ENCODE measurements around the gene AHCTF1. TPM values are rescaled to one million over a fixed set of nuclear protein-coding genes. Genes with fewer than 3 reads are reported as not detected.

AHCTF1 gene
- total and polyA plus RNA-seq, 2 experiments from 2014 or later = 21.7 to 49.8 TPM

DNA sequence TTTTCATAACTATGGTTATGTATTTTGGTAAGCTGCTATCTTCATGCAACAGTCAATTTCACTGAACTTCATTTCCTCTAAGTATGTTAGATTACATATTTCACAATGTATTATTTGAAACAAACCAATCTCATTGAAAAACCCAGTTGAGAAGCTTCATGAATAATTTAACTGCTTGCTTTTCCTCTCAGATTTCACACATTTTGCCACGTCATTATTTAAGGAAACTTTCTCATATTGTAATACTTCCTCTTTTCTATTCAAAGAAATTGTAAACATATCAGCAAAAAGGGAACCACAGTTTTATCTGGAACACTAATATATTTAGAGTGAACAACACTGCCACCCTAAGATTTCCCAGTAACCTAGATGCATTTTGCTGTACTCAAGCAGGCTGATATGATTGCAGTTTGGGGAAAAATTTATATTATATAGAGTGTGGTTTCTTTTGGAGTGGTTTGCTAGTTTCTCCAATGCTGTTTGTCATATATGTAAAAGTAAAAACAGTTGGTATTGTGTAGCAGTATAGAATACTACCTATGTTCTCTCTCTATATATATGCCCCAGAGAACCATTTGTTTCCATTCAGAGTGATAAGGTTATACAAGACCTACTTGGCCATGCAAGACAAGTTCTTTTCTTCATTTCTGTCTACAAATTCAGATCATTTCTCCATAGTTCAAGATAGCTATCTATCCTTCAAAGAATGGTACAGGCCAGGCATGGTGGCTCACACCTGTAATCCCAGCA, 28.4 kb upstream of the AHCTF1 start:
- no peaks in the 10 kb centered on the region for H3K79me2 ChIP-seq (replicated peaks; ENCODE audit: insufficient read depth)
- no peak overlapping the region for H3K4me3 ChIP-seq
- DNase-seq (ENCODE audit: low spot score) (no peak), ATAC-seq (no peak)
- H2AFZ ChIP-seq = no peak overlapping the region
- Mint-ChIP-seq H3K9me3 (no peaks in the 10 kb centered on the region; the same call in 2 of the 3 replicates), H3K4me1 (no peaks in the 10 kb centered on the region), H3K4me3 (no peak overlapping the region), H3K36me3 (ENCODE audit: low read depth) (peaks cover 68% of the 10 kb centered on the region), H3K27ac (no peak overlapping the region), H3K27me3 (ENCODE audit: insufficient read depth, low read depth, poor library complexity) (peaks cover 6% of the 10 kb centered on the region)
- H4K20me1 ChIP-seq (replicated peaks; ENCODE audit: insufficient read depth) = peaks cover 6% of the 10 kb centered on the region; the same call in 1 of the 2 replicates
- H3K27ac ChIP-seq (ENCODE audit: low read depth) = no peak overlapping the region
- H3K36me3 ChIP-seq (ENCODE audit: insufficient read depth) = peaks cover 9% of the 10 kb centered on the region; the same call in 1 of the 2 replicates
- TF ChIP-seq, protein P1, sequence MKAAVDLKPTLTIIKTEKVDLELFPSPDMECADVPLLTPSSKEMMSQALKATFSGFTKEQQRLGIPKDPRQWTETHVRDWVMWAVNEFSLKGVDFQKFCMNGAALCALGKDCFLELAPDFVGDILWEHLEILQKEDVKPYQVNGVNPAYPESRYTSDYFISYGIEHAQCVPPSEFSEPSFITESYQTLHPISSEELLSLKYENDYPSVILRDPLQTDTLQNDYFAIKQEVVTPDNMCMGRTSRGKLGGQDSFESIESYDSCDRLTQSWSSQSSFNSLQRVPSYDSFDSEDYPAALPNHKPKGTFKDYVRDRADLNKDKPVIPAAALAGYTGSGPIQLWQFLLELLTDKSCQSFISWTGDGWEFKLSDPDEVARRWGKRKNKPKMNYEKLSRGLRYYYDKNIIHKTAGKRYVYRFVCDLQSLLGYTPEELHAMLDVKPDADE (IDR thresholded peaks at IDR 0.05) = no peak
- TF ChIP-seq STAT1 (IDR thresholded peaks at IDR 0.05; ENCODE audit: unreplicated experiment) = no peak
- TF ChIP-seq NANOG (IDR thresholded peaks at IDR 0.05; ENCODE audit: borderline replicate concordance) = no peak
- TF ChIP-seq CREB1 (CRISPR knock-in tag; IDR thresholded peaks at IDR 0.05; ENCODE audit: low read depth) = no peak
- TF ChIP-seq, protein P2, sequence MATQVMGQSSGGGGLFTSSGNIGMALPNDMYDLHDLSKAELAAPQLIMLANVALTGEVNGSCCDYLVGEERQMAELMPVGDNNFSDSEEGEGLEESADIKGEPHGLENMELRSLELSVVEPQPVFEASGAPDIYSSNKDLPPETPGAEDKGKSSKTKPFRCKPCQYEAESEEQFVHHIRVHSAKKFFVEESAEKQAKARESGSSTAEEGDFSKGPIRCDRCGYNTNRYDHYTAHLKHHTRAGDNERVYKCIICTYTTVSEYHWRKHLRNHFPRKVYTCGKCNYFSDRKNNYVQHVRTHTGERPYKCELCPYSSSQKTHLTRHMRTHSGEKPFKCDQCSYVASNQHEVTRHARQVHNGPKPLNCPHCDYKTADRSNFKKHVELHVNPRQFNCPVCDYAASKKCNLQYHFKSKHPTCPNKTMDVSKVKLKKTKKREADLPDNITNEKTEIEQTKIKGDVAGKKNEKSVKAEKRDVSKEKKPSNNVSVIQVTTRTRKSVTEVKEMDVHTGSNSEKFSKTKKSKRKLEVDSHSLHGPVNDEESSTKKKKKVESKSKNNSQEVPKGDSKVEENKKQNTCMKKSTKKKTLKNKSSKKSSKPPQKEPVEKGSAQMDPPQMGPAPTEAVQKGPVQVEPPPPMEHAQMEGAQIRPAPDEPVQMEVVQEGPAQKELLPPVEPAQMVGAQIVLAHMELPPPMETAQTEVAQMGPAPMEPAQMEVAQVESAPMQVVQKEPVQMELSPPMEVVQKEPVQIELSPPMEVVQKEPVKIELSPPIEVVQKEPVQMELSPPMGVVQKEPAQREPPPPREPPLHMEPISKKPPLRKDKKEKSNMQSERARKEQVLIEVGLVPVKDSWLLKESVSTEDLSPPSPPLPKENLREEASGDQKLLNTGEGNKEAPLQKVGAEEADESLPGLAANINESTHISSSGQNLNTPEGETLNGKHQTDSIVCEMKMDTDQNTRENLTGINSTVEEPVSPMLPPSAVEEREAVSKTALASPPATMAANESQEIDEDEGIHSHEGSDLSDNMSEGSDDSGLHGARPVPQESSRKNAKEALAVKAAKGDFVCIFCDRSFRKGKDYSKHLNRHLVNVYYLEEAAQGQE (IDR thresholded peaks at IDR 0.05; ENCODE audit: unreplicated experiment) = no peak
- no peak for TF ChIP-seq JUNB (IDR thresholded peaks at IDR 0.05; ENCODE audit: unreplicated experiment)
- H3K4me1 ChIP-seq (ENCODE audit: insufficient read depth) = no peaks in the 10 kb centered on the region
- H3K27me3 ChIP-seq (ENCODE audit: insufficient read depth) = no peaks in the 10 kb centered on the region
- no peak overlapping the region for H3K4me2 ChIP-seq
- H3K9me2 ChIP-seq (ENCODE audit: insufficient read depth) = no peaks in the 10 kb centered on the region
- H3F3A ChIP-seq (replicated peaks; ENCODE audit: low read depth) = no peaks in the 10 kb centered on the region

DNA sequence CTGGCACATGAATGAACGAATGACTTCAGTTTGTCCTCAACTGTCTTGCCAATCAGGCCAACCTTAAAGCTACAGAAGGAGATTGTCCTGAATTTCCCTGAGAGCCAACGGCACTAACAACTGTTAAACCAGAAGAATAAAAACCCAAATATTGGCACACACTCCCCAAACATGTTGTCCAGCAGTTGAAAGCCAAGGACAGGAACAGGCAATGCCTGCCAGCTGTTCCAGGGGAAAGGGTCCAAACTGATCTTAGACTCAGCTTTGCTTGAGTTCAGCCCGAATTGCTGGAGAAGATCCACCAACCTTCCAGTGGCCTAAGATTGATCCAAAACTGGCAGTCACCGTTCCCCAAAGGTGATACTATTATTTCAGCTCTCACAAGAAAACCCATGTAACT, 22.4 kb upstream of the AHCTF1 start:
- Histone ChIP-seq H3K4me1 (ENCODE audit: insufficient read depth) (peaks cover 12% of the 10 kb centered on the region), H3K4me2 (no peak overlapping the region), H3K9me2 (ENCODE audit: insufficient read depth) (no peaks in the 10 kb centered on the region), H3K4me3 (no peak overlapping the region), H2AFZ (no peak overlapping the region), H3K27ac (ENCODE audit: low read depth) (no peak overlapping the region), H3F3A (replicated peaks; ENCODE audit: low read depth) (no peaks in the 10 kb centered on the region), H3K79me2 (replicated peaks; ENCODE audit: insufficient read depth) (no peaks in the 10 kb centered on the region), H3K36me3 (ENCODE audit: insufficient read depth) (no peaks in the 10 kb centered on the region), H3K27me3 (ENCODE audit: insufficient read depth) (no peaks in the 10 kb centered on the region), H4K20me1 (replicated peaks; ENCODE audit: insufficient read depth) (no peaks in the 10 kb centered on the region)
- Mint-ChIP-seq H3K27ac (no peak overlapping the region), H3K9me3 (no peaks in the 10 kb centered on the region; the same call in 2 of the 3 replicates), H3K4me3 (no peak overlapping the region), H3K27me3 (ENCODE audit: insufficient read depth, low read depth, poor library complexity) (peaks cover 5% of the 10 kb centered on the region), H3K36me3 (ENCODE audit: low read depth) (peaks cover 43% of the 10 kb centered on the region), H3K4me1 (peaks cover 7% of the 10 kb centered on the region; the same call in 2 of the 3 replicates)
- no peak for ATAC-seq
- TF ChIP-seq CREB1 (CRISPR knock-in tag; IDR thresholded peaks at IDR 0.05; ENCODE audit: low read depth) = no peak
- TF ChIP-seq, protein P3, sequence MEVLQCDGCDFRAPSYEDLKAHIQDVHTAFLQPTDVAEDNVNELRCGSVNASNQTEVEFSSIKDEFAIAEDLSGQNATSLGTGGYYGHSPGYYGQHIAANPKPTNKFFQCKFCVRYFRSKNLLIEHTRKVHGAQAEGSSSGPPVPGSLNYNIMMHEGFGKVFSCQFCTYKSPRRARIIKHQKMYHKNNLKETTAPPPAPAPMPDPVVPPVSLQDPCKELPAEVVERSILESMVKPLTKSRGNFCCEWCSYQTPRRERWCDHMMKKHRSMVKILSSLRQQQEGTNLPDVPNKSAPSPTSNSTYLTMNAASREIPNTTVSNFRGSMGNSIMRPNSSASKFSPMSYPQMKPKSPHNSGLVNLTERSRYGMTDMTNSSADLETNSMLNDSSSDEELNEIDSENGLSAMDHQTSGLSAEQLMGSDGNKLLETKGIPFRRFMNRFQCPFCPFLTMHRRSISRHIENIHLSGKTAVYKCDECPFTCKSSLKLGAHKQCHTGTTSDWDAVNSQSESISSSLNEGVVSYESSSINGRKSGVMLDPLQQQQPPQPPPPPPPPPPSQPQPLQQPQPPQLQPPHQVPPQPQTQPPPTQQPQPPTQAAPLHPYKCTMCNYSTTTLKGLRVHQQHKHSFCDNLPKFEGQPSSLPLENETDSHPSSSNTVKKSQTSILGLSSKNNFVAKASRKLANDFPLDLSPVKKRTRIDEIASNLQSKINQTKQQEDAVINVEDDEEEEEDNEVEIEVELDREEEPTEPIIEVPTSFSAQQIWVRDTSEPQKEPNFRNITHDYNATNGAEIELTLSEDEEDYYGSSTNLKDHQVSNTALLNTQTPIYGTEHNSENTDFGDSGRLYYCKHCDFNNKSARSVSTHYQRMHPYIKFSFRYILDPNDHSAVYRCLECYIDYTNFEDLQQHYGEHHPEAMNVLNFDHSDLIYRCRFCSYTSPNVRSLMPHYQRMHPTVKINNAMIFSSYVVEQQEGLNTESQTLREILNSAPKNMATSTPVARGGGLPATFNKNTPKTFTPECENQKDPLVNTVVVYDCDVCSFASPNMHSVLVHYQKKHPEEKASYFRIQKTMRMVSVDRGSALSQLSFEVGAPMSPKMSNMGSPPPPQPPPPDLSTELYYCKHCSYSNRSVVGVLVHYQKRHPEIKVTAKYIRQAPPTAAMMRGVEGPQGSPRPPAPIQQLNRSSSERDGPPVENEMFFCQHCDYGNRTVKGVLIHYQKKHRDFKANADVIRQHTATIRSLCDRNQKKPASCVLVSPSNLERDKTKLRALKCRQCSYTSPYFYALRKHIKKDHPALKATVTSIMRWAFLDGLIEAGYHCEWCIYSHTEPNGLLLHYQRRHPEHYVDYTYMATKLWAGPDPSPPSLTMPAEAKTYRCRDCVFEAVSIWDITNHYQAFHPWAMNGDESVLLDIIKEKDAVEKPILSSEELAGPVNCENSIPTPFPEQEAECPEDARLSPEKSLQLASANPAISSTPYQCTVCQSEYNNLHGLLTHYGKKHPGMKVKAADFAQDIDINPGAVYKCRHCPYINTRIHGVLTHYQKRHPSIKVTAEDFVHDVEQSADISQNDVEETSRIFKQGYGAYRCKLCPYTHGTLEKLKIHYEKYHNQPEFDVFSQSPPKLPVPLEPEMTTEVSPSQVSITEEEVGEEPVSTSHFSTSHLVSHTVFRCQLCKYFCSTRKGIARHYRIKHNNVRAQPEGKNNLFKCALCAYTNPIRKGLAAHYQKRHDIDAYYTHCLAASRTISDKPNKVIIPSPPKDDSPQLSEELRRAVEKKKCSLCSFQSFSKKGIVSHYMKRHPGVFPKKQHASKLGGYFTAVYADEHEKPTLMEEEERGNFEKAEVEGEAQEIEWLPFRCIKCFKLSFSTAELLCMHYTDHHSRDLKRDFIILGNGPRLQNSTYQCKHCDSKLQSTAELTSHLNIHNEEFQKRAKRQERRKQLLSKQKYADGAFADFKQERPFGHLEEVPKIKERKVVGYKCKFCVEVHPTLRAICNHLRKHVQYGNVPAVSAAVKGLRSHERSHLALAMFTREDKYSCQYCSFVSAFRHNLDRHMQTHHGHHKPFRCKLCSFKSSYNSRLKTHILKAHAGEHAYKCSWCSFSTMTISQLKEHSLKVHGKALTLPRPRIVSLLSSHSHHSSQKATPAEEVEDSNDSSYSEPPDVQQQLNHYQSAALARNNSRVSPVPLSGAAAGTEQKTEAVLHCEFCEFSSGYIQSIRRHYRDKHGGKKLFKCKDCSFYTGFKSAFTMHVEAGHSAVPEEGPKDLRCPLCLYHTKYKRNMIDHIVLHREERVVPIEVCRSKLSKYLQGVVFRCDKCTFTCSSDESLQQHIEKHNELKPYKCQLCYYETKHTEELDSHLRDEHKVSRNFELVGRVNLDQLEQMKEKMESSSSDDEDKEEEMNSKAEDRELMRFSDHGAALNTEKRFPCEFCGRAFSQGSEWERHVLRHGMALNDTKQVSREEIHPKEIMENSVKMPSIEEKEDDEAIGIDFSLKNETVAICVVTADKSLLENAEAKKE (CRISPR knock-in tag; IDR thresholded peaks at IDR 0.05) = no peak
- TF ChIP-seq ZNF331 (CRISPR knock-in tag; IDR thresholded peaks at IDR 0.05; ENCODE audit: low read depth) = no peak
- TF ChIP-seq, protein P1 (IDR thresholded peaks at IDR 0.05) = no peak
- TF ChIP-seq JUNB (IDR thresholded peaks at IDR 0.05; ENCODE audit: unreplicated experiment) = no peak
- DNase-seq (ENCODE audit: low spot score) = no peak

Measured in GM23338 (cell line).